ENCODE data around the gene ANKRD60. TPM values are rescaled to one million over a fixed set of nuclear protein-coding genes. Genes with fewer than 3 reads are reported as not detected.

ANKRD60 gene
- total RNA-seq, 1 experiment from 2014 or later, result not detected

GRCh38 chr20:58240471-58240870, 12.0 kb upstream of the ANKRD60 start:
- H3K4me2 ChIP-seq (ENCODE audit: insufficient read depth, insufficient read length, low read length), result no peak overlapping the region

More at GRCh38 chr20:58240471-58240870, 12.0 kb upstream of the ANKRD60 start:
- Histone ChIP-seq H3K23ac (ENCODE audit: insufficient read length, low read depth, low read length) (no peak overlapping the region), H3K18ac (ENCODE audit: insufficient read length, low read depth, low read length) (no peak overlapping the region), H4K20me1 (ENCODE audit: control insufficient read depth, insufficient read depth, insufficient read length) (no peaks in the 10 kb centered on the region), H3K27me3 (ENCODE audit: insufficient read depth, low read length) (no peaks in the 10 kb centered on the region), H2BK120ac (ENCODE audit: low read depth, low read length, poor library complexity, severe bottlenecking) (no peak overlapping the region), H3K79me2 (ENCODE audit: insufficient read depth, low read length) (no peaks in the 10 kb centered on the region), H3K4me1 (ENCODE audit: insufficient read depth, low read length) (no peaks in the 10 kb centered on the region), H4K5ac (ENCODE audit: insufficient read length, low read depth, low read length) (no peak overlapping the region), H4K91ac (ENCODE audit: insufficient read length, low read depth, low read length) (no peak overlapping the region), H3K9me3 (ENCODE audit: control insufficient read depth, low read depth, low read length) (no peaks in the 10 kb centered on the region), H2AFZ (ENCODE audit: low read length) (no peak overlapping the region), H2BK15ac (ENCODE audit: low read depth, low read length) (no peak overlapping the region), H3K79me1 (ENCODE audit: insufficient read depth, low read depth, low read length, poor library complexity, severe bottlenecking) (no peaks in the 10 kb centered on the region), H3K23me2 (ENCODE audit: insufficient read length, low read depth, low read length, poor library complexity, severe bottlenecking) (peaks cover 5% of the 10 kb centered on the region), H2BK12ac (ENCODE audit: insufficient read length, low read depth, low read length) (no peak overlapping the region), H4K8ac (replicated peaks; ENCODE audit: insufficient read length, low read depth, low read length) (no peak overlapping the region), H3K56ac (ENCODE audit: insufficient read length, low read depth, low read length) (no peak overlapping the region), H2AK5ac (ENCODE audit: insufficient read length, low read length) (no peak overlapping the region), H3K9ac (ENCODE audit: extremely low read depth, insufficient read length, low read length) (no peak overlapping the region), H3T11ph (ENCODE audit: low read length) (no peak overlapping the region), H2BK20ac (ENCODE audit: low read depth, low read length, poor library complexity, severe bottlenecking) (no peak overlapping the region), H3K27ac (ENCODE audit: insufficient read length, low read depth, low read length) (no peak overlapping the region), H2BK5ac (ENCODE audit: insufficient read length, low read length) (no peak overlapping the region), H3K14ac (ENCODE audit: insufficient read depth, low read length) (no peak overlapping the region), H3K4ac (ENCODE audit: low read depth, low read length) (no peak overlapping the region)
- Mint-ChIP-seq H3K27ac (no peak overlapping the region), H3K4me3 (no peak overlapping the region), H3K36me3 (ENCODE audit: insufficient read depth in 1 of 3, low read depth in 3 of 3) (peaks cover 7 to 23% (median 17%) of the 10 kb centered on the region in 3 experiments), H3K4me1 (peaks cover 9 to 11% of the 10 kb centered on the region in 2 experiments), H3K27me3 (ENCODE audit: low read depth) (peaks cover 12% of the 10 kb centered on the region), H3K9me3 (no peaks in the 10 kb centered on the region)
- no peak for TF ChIP-seq CTCF (conservative IDR thresholded peaks at IDR 0.05)
- DNase-seq, result no peak
- no CpG with 5 or more reads among the region's 4 CpGs for WGBS (ENCODE audit: extremely low coverage, insufficient read length, low lambda C conversion rate)
